HG03135 (cell line): ENCODE measurements around the gene ACO2.
"Not testable (repeated sequence)": the region's sequence is repeated elsewhere in the genome, so short reads cannot be mapped to it uniquely, and the experiment has no call there.

Experiments used
- ATAC-seq: cut with Tn5 transposase; IDR thresholded peaks from one replicate; pipeline ENCODE4 v1.9.1; 2021; ENCODE audit warnings: mild to moderate bottlenecking, moderate library complexity; ENCODE audit not compliant: unreplicated experiment

ACO2 gene

DNA sequence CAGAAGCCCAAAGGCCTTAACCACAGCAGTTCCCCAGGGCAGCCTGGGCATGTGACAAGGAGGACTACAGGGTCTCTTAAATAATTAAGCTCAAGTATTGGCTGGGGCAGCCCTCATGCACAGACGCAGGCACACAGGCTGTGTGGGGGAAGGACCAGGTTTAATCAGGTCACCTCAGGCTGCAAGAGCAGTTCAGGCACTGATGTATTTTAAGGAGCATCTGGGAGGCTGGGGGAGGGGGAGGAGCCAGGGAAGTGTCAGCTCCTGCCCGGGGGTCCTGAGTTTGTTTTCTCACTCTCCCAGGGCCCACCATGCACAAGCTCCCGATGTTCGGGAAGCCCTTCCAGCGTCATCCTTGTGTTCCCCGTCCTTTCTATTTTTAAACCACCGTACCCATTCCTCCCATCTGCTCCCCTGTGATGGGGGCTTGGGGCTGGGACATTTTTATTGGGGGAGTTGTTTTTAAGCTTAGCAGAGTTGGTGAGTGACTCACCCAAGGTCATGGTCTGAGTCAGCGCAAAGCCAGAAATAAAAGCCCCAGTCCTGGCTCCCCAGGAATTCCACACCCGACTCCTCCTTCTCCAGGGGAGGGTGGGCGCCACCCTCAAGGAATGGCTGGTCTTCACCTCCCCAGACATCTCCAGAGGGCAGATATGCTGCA is 94.3 kb downstream of the ACO2 start:
- no peak for ATAC-seq

DNA sequence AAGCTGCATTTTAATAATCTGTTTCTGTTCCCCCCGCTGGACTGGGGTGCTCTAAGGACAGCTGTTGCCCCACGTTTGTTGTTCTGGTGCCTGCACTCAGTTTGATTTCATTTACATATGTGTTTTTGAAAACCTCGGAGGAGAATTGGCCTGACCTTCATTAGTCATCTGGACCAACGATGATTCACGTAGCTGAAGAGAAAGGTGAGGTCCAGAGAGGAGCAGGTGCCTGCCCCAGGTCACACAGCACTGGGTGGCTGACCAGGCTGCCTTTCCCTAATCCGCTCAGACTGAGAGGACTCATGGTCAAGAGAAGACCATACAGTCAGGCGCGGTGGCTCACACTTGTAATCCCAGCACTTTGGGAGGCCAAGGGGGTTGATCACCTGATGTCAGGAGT is 95.6 kb downstream of the ACO2 start:
- no peak for ATAC-seq

DNA sequence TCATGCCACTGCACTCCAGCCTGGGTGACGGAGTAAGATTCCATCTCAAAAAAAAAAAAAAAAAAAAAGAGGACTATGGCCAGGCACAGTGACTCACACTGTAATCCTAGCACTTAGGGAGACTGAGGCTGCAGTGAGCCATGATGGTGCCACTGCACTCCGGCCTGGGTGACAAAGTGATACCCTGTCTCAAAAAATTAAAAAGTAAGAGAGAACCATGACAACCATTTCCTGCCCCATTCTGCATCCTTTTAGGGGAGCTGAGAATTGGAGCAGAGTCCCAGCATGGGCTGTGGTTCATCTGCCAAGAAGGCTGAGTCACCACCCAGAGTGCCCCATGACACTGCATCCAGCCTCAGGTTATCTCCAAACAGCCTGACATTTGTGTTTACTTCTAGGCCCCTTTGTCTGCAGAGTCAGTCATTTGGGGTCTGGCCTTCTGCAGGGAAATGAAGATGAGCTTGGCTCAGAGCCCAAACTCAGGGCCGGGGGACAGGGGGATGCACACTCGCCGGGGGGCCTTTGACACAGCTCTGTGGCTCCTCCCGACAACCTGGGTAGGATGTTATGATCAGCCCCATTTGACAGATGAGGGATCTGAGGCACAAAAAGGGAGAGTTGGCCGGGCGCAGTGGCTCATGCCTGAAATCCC is 96.6 kb downstream of the ACO2 start:
- no peak for ATAC-seq

DNA sequence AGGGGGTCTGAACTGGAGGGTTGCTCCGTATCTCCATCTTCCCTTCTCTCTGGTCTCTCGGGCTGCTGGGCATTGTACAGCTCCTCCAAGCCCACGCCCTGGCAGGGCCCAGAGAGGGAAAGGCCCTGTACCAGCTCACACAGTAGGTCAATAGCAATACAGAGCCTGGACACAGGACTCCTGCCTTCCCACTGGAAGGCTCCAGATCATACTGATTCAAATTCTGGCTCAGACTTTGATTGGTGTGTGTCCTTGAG is 98.5 kb downstream of the ACO2 start:
- ATAC-seq: no peak

DNA sequence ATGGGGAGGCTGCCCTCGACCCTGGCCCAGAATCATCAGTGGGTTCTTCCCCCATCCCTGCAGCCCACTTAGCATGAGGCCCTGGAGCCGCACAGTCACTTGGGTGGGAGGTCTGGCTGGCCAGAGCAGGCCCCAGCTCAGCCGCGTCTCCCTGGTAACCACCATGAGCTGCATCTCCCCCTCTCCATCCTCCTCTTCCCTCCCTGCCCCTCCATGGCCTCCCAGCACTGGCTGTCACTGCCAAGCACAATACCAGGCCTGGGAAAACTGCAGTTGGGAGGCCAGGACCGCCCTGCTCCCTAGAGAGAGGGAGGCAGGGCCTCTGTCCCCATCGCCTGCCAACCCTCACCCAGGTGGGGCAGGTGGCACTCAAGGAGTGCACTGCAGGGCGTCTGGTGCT is 99.9 kb downstream of the ACO2 start:
- no peak for ATAC-seq

DNA sequence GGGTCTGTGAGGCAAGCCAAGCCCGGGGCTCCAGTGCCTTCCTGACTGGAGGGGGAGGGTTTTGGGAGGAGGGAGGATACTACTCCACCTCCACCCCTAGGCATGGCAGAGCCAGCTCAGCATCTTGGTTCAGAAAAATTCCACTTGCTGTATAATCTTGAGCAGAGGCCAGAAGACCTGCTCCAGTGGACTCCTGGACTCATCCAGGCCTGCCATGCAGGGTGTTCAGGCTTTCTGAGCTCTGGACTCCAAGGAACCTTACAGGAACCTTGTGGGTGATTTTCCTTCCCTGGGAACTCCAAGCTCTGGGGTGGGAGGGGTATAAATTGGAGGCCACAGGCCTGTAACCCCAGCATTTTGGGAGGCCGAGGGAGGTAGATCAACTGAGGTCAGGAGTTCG is 101.3 kb downstream of the ACO2 start:
- ATAC-seq: no peak

DNA sequence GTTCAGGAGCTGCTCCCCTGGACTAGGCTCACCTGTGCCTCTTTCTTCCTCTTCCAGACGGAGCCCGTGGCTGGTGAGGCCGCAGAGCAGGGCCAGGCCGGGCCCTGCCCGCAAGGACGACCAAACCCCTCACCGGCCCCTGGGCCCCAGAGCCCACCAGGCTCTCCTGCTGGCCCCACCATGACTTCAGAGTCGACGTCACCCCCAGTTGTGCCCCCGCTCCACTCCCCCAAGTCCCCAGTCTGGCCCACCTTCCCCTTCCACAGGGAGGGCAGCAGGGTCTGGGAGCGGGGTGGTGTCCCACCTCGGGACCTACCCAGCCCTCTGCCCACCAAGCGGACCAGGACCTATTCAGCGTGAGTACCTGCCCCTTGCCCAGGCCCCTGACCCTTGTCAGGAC is 102.9 kb downstream of the ACO2 start:
- ATAC-seq: no peak

DNA sequence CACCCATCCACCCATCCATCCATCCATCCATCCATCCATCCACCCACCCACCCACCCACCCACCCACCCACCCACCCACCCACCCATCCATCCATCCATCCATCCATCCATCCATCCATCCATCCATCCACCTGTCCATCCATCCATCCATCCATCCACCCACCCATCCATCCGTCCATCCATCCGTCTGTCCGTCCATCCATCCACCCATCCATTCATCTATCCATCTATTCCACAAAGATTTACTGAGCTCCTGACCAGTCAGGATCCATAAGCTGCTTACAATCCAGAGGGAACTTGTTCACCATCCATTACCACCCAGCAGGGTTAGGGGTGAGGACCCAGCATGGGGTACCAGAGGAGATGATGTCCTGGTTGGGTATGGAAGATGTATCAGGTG is 103.4 kb downstream of the ACO2 start:
- not testable (repeated sequence) for ATAC-seq

DNA sequence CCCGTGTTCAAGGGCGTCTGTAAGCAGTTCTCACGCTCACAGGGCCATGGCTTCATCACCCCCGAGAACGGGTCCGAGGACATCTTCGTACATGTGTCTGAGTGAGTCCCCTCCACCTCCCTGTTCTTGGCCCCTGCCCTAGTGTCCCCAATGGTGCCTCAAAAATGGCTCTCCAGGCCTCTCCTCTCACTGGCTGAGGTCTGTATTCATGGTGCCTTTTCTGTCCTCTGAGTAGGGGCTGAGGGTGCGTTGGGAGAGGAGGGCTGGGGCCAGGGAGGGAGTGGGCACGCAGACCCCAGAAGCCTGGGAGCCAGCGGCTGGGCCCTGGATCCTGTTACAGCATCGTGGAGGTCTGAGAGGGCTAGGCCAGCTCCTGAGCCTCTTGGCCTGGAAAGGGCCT is 104.8 kb downstream of the ACO2 start:
- no peak for ATAC-seq

DNA sequence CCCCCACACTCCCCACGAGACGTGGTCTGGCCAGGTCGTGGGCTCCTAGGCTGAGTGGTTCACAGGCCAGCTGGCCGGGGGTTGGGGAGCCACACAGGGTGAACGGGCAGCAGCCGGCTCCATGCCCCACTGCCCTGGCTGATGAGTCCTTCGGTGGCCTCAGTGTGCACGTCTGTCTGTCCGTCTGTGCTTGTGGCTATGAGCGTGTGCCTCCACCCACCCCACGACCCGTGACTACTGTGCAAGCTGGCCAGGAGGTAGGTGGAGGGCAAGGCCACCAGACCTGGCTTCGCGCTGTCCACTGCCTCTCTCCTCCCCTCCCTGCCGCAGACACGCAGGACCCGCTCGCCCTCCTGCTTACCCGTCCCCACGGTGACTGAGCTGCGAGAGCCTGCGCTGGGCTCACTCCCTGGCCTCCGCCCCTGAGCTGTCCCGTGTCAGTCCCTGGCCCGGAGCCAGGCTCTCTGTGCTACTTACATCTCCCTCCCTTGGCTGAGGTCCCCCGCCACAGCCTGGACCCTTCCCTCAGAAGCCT is 106.0 kb downstream of the ACO2 start:
- ATAC-seq: no peak

DNA sequence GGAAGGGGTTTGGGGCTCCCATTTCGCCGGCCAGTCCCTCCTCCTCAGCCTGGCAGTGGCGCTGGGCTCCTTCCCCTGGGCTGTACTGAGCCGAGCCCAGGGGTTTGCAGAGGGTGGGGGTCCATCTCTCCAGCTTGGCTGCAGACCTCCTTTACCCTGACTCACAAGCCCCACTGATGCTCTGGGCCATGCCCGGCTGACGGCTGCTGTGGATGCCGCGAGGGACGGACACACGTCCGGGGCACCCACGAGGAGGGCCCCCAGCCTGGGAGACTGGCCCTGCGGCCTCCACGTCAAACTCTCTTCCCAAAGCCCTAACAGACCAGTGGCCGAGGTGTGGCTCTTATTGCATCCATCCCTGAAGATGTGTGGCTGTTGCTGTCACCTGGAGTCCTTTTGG is 106.6 kb downstream of the ACO2 start:
- ATAC-seq: no peak

DNA sequence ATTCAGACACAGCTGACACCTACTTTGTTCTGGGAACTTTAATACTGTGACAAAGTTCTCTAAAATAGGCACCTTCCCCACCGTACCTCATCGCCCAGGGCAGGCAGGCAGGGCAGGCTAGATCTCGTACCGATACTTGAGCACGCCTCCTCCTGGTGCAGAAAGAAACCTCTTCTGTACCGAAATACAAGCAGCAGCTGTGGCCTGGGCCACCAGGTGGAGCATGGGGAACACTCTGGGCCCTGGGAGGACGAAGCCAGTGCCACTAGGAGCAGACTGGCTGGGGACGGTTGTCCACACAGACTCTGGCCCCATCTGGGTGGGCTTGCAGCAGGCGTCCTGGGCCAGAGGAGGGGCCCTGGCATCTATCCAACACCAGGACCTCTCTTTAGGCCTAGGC is 108.0 kb downstream of the ACO2 start:
- no peak for ATAC-seq

DNA sequence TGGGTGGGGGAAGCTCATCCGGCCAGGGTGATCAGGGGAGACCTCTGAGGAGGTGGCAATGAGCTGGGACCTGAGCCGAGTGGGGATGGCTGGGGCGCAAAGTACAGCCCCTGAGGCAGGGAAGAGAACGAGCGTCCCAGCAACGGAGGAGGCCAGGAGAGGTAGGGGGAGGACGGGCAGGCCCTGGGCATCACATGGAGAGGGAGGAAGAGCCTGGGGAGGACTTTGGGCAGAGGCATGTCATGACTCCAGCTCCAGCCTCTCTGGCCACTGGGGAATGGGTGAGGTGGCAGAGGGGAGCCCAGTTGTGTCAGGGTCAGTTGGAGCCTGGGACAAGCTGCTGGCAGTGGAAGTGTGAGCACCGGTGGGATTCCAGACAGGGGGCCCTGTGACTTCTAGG is 109.2 kb downstream of the ACO2 start:
- no peak for ATAC-seq
